GM21360 (cell line): ENCODE measurements around the gene NABP1.
"Not testable (repeated sequence)": the region's sequence is repeated elsewhere in the genome, so short reads cannot be mapped to it uniquely, and the experiment has no call there.

Experiments
- ATAC-seq: cut with Tn5 transposase; IDR thresholded peaks from one replicate; pipeline ENCODE4 v1.9.1; 2021; ENCODE audit warnings: mild to moderate bottlenecking, moderate library complexity; ENCODE audit not compliant: unreplicated experiment

Gene NABP1, protein sequence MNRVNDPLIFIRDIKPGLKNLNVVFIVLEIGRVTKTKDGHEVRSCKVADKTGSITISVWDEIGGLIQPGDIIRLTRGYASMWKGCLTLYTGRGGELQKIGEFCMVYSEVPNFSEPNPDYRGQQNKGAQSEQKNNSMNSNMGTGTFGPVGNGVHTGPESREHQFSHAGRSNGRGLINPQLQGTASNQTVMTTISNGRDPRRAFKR

GRCh38 chr2:191677646-191678436 is at the start of gene NABP1:
Gene NABP1 (plus strand): TSS chr2:191678136. CDS start chr2:191678615, 479 bp downstream.
- peak; percentile 61 for ATAC-seq

DNA sequence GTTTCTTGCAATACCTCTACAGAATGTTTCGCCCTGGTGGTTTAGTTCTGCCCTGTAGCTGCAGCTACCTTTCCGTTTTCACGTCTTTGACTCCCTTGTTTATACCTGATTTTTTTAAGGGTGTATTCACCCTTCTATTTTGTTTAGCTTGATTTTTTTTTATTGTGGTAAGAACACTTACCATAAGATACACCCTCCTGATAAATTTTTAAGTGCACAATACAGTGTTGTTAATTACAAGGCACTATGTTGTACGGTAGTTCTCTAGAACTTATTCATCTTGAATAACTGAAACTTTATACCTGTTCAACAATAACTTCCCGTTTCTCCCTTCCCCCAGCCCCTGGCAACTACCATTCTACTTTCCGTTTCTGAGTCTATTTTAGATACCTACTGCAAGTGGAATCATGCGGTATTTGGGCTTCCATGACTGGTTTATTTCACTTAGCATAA is 48.9 kb upstream of the NABP1 start:
- peak; percentile 63 for ATAC-seq

DNA sequence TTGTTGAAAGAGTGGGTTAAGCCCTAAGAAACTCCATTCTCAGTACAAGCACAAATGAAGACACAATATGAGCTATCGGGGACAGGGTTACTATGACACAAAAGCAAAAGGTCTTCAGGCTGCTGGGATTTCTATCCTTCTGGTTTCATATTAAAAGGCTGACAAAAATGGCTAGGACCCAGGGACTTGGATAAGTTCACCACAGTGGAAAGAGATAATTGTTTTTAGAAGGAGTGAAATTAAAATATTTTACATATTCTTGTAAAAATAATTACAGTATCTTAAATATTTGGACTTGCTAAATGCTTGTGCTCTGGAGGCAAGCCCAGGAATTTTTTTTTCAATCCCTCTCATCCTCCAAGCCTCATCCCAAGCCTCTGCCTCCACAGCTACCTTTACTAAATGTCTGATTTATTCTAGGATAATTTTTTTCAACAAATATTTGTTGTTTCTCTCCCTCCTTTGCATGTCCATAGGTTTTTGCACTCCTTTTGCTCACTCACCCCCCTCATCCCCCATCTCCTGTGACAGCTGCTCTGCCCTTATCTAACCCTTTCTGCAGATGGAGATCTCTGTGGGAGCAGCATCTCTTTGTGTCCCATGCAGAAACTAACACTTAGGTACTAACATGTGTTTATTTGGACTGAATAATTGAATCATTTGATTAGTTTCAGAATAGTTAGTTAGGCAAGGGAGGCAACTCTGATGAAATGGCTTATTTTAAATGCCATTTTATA is 47.8 kb upstream of the NABP1 start:
- ATAC-seq, result no peak

GRCh38 chr2:191631754-191632153 is 46.2 kb upstream of the NABP1 start:
- ATAC-seq, result no peak

DNA sequence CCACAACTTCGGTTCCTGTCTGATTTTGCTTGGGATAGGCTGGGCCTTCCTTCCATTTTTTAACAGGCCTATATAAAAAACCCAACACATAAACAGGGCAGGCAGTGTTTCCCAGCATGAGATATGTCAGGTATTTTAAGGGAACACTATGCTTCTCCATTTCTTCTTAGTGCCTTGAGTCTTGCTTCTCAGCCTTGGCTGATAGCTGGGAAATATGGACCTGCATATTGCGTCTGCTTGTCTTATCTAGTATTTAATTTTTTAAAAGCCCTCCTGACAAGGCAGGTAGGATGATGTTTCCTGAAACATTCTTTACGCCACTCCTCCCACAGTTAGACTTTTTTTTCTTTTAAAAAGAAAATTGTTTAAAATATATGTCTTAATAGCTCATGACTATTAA is 45.5 kb upstream of the NABP1 start:
- ATAC-seq, result no peak

DNA sequence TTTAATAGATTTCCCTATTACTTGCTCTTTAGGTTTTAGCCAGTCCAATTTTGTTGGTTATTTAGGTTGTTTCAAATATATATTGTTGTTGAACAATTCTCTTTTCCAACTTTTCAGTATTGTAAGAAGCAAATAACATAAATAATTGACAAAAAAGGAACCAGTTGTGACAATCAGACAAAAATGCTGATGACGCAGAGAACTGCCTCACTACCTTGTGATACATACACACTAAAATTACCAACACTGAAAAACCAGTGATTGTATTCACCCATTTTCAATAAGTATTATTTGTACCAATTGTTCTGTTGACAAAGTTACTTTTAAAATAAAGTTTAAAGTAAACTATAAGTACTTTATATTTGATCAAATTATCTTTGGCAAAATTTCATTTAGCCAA is 43.1 kb upstream of the NABP1 start:
- ATAC-seq, result no peak

DNA sequence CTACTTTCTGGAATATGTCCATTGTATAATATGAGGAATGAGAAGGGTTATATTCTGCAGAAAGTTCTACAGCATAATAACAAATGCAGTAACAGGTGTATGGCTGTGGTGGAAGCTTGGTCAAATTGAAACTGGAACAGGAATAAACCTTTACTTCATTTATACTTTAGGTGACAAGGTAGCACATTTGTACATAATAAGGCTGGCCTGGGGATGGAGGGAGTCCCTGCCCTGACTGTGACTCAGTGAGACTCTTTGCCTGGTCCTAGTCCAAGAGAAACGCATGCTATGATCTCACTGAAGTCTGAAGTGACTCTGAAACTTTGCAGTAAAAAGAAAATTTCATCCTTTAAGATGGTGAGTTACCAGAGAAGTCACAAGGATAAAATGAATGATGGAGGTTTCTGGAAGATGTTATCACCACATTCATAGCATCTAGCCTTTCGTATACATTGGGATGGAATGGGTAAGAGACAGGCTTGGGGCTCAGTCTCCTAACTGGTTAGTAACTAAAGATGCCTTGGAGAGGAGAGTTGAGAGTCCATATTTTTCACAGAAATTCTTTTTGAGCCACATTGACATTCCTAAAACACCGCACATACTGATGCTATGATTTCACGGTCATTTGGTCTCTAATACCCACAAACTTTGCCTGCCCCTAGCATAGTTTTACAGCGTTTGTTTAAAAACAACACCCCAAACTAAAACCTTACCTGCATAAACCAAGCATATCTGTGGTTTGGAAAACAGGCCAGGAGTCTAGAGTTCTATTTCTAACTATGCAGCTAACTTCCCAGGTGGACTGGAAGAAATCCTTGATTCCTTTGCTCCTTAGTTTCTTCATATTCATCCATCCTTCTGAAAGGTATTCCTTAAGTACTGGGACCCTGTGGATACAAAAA is 42.4 kb upstream of the NABP1 start:
- ATAC-seq, result peak; percentile 77

- no peak for ATAC-seq
Observed at GRCh38 chr2:191636235-191636543, 41.7 kb upstream of the NABP1 start.

GRCh38 chr2:191636586-191636985 is 41.4 kb upstream of the NABP1 start:
- no peak for ATAC-seq

DNA sequence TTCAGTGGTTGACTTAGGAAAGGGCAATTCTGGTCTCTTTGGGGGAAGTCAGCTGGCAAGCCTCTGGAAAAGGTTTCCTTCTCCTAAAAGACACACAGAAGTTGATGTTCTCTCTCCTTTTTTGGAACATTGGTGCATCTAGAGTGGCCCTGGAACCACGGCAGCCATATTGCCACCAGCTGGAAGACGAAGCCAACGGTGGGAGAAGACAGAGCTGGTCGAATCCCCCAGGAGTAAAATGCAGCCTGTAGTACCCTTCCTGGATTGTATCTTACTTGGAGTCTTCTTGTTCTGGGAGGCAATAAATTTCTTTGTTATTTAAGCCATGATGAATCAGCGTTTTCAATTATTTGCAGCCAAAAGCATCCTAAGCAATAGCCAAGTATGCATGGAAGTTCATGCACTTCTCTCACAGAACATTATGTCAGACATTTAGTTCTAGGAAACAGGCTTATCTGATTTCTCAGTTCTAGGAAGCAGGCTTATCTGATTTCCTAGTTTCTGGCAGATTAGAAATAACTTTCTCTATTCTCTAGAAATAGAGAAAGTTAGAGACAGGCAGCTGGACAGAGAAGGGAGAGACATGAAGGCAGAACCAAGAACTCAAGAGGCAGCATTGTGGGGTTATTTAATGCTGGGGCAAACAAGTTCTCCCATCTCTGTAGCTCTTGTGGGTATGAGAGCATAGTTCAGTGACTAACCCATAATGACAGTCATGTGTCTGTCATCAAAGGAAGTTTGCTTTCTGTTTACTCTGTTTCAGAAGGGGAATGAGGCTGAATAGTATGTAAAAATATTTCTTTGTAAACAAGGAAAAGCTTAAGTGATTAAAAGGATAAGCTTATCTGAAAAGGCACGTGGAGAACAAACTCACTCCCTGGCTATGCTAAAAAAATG is 40.5 kb upstream of the NABP1 start:
- peak; percentile 74 for ATAC-seq

GRCh38 chr2:191638079-191638801 is 39.7 kb upstream of the NABP1 start:
- peak; percentile 12 for ATAC-seq

DNA sequence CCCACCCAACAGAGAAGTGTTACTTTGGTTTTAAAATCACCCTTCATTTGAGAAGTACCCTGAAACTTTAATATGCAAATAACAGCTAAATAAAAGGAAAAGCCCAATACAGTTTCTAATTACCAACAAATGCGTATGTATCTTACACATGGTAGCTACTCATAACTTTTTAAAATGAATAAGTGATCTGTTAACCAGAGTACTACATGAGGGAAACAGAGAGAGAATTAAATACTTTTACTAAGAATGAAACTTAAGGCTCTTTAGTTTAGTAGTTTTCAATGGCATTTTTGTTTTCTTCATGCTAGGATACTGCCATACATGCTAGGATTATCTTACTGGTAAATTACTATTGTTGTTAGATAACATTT is 39.1 kb upstream of the NABP1 start:
- no peak for ATAC-seq

GRCh38 chr2:191641609-191642008 is 36.3 kb upstream of the NABP1 start:
- ATAC-seq, result no peak

DNA sequence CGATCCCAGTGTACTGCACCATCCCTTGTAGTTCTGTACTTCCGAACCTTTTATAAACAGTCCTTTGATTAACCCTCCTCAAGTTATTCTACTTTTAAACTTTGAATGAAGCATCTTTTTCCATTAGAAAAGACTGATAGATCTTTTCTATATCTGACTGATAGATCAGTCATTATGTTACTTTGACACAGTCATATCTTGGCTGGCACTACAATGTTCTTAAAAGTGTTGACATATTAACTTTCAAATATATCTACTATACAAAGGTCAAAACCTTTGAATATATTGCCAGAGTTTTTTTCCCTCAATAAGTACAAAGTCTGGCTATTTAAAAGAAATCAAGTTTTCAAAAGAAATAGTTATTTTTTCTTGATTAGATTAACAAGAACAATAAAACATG is 35.4 kb upstream of the NABP1 start:
- no peak for ATAC-seq

DNA sequence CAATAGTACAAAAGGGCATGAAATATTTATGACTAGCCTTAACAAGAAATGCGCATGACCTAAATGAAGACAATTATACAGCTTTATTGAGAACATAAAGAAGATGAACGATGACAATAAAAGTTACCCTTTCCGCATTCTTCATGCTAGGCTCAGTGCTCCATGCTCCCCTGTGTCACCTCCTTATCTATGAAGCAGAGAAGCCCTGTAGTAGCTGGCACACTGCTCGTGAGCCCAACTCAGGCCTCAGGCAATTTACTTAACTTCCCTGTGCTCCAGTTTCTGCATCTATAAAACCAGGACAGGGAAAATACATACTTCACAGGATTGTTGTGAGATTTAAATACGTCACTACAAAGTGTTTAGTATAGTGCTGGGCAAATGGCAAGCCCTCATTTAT is 34.5 kb upstream of the NABP1 start:
- no peak for ATAC-seq

DNA sequence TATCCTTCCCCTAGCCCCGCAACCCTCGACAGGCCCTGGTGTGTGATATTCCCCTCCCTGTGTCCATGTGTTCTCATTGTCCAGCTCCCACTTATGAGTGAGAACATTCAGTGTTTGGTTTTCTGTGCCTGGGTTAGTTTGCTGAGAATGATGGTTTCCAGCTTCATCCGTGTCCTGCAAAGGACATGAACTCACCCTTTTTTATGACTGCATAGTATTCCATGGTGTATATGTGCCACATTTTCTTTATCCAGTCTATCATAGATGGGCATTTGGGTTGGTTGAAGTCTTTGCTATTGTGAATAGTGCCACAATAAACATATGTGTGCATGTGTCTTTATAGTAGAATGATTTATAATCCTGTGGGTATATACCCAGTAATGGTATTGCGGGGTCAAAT is 33.3 kb upstream of the NABP1 start:
- ATAC-seq, result not testable (repeated sequence)

DNA sequence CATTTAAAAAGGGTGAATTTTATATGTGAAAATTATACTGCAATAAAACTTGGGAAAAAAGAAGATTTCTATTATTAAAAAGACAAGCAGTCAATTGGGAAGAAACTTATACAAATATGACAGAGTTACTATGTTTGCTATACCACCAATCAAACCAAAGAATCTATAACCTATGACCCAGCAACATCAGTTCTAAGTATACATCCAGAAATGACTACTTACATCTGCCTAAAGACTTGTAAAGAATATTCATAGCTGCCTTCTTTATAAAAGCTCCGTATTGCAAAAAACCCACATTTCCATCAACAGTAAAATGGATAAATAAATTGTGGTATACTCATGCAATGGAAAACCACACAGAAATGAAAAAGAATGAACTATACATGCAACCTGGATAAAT is 32.9 kb upstream of the NABP1 start:
- no peak for ATAC-seq

DNA sequence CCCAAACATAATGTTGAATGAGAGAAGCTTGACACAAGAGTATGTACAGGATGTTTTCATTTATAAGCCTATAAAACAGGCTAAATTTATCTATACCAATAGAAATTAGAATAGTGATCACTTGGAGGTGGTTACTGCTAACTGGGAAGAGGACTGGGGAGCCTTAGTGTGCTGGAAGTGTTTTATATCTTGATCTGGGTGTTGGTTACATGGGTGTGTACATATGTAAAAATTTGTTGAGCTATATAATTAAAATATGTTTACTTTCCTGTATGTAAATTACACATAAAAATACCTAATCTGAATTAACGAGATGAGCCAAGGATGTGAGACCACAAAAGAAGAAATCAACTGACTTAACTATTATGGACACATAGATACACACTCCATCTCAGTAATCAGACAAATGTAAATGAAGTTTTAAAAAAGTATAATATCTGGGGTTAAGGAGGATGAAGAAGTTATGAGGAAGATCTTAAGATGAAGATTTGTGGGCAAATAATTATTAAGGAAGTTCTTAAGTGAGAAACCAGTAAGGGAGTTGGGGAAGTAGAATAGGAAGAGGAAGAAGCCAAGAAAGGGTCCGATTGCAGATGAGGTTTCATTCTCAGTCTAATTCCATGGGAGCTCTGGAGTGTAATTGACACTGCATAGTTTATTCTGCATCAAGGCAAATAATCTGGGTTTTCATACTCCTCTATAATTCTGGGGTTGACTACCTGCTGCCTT is 32.3 kb upstream of the NABP1 start:
- ATAC-seq, result no peak
